GM19463 (cell line): ENCODE results near the gene INPPL1.
"Not testable (repeated sequence)": the region's sequence is repeated elsewhere in the genome, so short reads cannot be mapped to it uniquely, and the experiment has no call there.

Experiments used
- ATAC-seq: cut with Tn5 transposase; IDR thresholded peaks from one replicate; pipeline ENCODE4 v1.9.1; 2021; ENCODE audit warnings: mild to moderate bottlenecking, moderate library complexity; ENCODE audit not compliant: unreplicated experiment

INPPL1 gene, protein sequence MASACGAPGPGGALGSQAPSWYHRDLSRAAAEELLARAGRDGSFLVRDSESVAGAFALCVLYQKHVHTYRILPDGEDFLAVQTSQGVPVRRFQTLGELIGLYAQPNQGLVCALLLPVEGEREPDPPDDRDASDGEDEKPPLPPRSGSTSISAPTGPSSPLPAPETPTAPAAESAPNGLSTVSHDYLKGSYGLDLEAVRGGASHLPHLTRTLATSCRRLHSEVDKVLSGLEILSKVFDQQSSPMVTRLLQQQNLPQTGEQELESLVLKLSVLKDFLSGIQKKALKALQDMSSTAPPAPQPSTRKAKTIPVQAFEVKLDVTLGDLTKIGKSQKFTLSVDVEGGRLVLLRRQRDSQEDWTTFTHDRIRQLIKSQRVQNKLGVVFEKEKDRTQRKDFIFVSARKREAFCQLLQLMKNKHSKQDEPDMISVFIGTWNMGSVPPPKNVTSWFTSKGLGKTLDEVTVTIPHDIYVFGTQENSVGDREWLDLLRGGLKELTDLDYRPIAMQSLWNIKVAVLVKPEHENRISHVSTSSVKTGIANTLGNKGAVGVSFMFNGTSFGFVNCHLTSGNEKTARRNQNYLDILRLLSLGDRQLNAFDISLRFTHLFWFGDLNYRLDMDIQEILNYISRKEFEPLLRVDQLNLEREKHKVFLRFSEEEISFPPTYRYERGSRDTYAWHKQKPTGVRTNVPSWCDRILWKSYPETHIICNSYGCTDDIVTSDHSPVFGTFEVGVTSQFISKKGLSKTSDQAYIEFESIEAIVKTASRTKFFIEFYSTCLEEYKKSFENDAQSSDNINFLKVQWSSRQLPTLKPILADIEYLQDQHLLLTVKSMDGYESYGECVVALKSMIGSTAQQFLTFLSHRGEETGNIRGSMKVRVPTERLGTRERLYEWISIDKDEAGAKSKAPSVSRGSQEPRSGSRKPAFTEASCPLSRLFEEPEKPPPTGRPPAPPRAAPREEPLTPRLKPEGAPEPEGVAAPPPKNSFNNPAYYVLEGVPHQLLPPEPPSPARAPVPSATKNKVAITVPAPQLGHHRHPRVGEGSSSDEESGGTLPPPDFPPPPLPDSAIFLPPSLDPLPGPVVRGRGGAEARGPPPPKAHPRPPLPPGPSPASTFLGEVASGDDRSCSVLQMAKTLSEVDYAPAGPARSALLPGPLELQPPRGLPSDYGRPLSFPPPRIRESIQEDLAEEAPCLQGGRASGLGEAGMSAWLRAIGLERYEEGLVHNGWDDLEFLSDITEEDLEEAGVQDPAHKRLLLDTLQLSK

DNA sequence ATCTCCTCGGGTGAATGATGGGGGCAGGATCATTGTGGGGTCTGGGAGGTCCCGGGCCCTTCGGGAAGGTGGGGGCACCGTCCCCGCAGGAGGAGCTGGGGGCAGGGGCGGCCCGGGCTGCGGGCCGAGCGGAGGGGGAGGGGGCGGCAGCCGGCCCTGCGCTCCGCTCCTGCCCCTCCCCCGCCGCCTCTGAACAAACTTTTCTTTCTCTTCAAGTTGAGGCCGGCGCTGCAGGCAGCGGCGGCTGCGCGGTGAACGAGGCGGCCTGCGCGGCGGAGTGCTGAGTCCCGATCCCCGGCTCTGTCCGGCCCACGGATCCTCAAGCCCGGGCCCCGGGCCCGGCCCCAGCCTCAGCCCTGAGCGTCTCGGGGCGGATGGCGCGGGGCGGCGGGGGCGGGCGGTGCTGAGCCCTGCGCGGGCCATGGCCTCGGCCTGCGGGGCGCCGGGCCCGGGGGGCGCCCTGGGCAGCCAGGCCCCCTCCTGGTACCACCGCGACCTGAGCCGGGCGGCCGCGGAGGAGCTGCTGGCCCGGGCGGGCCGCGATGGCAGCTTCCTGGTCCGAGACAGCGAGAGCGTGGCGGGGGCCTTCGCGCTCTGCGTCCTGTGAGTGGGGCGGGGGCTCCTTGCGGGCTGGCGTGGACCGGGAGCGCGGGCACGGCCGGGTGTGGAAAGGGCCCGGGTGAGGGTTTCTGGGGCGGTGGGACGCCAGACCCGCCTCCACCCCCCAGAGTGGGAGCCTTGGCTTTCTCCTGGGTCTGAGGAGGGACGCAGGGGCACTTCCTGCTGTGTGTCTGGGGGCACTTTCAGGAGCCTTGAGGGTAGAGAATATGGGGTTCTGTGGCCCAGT lies at the start of gene INPPL1:
TSS of gene INPPL1 (plus strand) at position 204 of the 847 bp plus-strand sequence. CDS start at position 422, 218 bp downstream.
- ATAC-seq = no peak

DNA sequence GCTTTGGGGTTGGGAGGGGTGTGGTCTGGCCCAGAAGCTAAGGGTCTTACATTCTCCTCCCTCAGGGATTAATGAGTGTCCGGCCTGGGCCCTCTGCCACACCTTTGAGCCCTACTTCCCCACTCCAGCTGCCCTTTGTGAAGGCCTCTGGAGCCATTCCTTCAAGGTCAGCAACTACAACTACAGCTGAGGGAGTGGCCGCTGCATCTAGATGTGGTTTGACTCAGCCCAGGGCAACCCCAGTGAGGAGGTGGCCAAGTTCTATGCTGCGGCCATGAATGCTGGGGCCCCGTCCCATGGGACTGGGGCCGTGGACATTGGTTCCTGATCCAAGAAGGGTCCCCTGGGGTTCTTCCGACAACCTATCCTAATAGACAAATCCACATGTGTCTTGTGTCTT lies 46.9 kb upstream of the INPPL1 start:
- ATAC-seq = no peak

DNA sequence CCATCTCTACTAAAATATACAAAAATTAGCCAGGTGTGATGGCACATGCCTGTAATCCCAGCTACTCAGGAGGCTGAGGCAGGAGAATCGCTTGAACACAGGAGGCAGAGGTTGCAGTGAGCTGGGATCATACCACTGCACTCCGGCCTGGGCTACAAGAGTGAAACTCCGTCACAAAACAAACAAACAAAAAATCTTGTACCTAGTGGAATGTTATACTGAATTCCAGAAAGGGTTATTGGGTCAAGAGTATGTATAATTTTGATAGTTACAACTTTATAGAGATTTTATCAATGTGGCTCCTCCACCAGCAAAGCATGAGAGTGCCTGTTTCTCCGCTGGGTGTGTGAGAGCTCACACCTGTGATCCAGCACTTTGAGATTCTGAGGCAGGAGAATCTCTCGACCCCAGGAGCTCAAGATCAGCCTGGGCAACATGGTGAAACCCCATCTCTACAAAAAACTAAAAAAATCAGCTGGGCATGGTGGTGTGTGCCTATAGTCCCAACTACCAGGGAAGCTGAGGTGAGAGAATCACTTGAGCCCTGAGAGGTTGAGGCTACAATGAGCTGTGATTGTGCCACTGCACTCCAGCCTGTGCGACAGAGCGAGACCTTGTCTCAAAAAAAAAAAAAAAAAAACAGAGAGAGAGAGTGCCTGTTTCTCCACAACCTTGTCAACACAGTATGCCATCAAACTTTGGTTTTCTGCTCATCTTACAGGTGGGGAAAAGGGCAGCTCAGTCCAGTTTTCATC lies 45.3 kb upstream of the INPPL1 start:
- no peak for ATAC-seq

DNA sequence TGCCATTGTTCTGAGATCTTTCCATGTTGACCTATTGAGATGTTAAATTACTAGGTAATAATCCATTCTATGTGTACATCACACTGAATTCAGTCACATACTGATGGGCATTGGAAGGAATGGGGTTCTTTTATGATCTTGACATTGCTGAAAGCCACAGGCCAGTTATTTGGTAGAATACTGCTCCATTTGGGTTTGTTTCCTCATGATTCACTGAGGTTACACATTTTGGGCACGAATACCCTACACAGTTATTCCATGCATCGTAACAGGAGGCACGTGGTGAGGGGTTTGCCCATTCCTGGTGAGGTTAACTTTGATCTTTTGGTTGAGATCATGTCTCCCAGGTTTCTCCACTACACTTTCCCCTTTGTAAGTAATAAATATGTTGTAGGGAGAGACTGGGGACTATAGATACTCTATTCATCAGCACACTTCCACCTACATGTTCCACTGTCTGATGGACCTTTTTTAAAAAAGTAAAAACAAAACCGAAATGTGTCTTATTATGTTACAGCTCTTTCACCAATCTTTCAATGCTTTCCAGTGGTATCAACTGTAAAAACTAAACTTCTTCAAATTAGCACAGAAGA lies 44.7 kb upstream of the INPPL1 start:
- ATAC-seq = no peak

DNA sequence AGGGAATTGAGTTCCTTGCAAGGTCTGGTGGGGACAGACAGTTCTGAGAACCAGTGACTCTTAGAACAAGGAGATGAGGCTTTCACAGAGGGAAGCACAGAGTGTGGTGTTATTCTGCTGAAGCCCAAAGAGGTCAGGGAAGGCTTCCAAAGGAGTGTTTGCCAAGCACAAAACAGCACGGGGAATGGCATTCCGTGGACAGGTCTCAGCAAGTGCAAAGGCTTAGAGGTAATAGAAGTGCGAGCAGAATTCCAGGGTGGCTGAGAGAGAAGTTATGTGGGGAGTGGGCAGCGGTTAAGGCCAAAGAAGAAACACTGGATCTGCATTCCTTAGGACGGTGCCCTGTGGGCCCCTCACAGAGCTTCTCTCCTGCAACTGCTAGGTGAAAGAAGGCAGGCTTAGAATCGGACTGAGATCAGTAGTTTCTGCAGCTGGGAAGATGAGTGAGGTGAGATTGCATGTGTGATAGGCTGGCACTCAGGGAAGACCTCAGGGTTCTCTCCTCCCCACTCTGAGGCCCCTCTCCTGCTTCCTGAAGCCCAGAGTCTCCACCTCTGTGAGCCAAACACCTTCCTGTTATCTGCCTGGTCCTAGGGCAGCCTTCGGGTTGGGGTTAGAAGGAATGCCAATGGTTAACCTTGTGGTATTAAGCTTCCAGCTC lies 43.5 kb upstream of the INPPL1 start:
- ATAC-seq = not testable (repeated sequence)

DNA sequence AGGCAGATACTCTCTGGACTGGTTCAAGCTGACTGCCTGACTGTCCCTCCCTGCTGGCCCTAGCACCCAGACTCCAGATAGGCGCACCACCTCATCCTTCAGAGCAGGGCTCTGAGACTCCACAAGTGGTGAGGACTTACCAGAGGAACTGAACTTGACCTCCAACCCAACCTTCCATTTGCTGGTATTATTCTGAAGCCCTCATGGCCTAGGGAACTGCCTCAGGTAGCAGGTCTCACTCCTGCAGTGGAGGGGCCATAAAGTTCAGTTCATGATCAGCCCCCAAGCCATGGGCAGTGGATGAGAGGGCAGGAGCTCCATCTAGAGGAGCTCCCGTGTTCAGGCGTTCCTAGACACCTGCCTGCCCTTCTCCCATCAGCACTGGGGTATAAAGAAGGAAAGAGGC lies 43.0 kb upstream of the INPPL1 start:
- ATAC-seq = not testable (repeated sequence)

DNA sequence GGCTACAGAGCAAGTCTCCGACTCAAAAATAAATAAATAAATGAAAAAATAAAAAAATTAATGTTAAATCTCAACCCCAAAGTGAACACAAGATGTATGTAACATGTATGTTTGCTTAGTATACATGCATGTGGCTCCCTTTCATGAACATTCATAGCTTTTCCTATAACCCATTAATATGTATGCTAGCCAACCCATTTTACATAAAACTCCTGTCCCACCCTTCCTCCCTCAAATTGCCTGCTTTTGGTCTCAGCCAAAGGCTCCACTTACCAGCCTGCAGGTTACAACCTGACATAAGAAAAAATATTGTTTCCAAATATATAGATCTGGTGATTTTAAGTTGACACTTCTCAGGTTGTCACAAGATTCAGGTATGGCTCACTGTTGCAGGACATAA lies 36.3 kb upstream of the INPPL1 start:
- no peak for ATAC-seq

DNA sequence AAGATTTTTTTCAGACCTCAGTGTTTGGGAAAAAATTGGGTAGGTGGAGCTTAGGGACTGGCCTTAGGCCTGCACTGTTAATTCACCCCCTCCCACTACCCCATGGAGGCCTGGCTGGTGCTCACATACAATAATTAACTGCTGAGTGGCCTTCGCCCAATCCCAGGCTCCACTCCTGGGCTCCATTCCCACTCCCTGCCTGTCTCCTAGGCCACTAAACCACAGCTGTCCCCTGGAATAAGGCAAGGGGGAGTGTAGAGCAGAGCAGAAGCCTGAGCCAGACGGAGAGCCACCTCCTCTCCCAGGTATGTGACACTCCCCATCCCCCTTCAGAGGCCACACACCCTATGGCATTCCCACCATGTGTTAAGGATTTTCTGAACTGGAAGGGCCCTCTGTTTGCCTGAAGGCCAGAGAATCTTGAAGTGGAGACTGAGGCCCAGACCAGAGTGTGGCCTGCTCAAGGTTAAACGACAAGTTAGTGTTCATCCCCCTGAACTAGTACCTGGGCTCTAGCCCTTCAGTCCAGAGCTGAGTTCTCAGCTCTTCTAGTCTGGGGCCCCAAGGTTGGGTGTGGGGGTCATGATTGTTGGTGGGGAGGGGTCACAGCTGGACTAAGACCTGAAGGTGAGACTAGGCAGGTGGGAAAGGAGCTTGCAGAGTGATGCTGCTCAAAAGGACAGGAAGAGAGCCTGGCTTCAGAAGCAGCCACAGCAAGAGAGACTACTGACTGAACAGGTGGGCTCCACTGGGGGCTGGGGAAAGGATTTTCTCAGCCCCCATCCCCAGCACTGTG lies 34.9 kb upstream of the INPPL1 start:
- ATAC-seq = no peak

DNA sequence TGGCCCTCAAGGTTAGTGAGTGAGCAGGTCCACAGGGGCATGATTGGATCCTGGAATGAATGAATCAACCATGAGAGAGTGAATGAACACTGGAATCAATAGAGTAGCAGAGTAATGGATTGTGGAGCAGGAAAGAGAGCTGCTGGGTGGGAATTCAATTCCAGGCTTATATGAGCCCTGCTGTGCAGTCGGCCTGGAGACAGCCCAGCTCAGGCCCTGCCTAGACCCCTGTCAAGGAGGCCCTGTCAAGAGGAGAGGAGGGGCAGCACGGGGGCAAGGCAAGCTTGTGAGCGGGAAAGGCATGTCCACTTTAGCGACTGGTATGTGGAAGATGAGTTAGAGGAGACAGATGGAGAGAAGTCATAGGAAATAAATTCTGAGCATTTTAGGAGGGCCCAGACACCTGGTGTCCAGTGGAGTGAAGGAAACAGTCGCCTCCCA lies 33.9 kb upstream of the INPPL1 start:
- ATAC-seq = no peak

DNA sequence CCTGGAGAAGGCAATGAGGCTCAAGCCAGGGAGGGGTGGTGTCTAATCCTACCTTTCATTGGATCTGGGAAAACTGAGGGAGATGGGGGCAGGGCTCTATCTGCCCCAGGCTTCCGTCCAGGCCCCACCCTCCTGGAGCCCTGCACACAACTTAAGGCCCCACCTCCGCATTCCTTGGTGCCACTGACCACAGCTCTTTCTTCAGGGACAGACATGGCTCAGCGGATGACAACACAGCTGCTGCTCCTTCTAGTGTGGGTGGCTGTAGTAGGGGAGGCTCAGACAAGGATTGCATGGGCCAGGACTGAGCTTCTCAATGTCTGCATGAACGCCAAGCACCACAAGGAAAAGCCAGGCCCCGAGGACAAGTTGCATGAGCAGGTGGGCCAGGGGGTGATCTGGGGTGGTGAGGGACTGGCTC lies 32.6 kb upstream of the INPPL1 start, which contains the start of gene FOLR1:
TSS of gene FOLR1 (plus strand) at position 180 of the 421 bp plus-strand sequence. CDS start at position 214, 34 bp downstream.
- ATAC-seq = no peak

DNA sequence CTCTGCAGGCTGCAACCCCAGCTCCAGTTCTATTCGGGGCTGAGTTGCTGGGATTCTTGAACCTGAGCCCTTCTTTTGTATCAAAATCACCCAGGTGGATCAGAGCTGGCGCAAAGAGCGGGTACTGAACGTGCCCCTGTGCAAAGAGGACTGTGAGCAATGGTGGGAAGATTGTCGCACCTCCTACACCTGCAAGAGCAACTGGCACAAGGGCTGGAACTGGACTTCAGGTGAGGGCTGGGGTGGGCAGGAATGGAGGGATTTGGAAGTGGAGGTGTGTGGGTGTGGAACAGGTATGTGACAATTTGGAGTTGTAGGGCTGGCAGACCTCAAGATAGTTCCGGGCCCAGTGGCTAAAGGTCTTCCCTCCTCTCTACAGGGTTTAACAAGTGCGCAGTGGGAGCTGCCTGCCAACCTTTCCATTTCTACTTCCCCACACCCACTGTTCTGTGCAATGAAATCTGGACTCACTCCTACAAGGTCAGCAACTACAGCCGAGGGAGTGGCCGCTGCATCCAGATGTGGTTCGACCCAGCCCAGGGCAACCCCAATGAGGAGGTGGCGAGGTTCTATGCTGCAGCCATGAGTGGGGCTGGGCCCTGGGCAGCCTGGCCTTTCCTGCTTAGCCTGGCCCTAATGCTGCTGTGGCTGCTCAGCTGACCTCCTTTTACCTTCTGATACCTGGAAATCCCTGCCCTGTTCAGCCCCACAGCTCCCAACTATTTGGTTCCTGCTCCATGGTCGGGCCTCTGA lies 28.9 kb upstream of the INPPL1 start:
- ATAC-seq = no peak

DNA sequence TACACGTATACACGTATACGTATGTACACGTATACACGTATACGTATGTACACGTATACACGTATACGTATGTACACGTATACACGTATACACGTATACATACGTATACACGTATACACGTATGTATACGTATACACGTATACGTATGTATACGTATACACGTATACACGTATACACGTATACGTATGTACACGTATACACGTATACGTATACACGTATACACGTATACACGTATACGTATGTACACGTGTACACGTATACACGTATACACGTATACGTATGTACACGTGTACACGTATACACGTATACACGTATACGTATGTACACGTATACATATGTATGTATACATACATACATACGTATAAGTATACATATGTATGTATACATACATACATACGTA lies 23.1 kb upstream of the INPPL1 start:
- not testable (repeated sequence) for ATAC-seq

DNA sequence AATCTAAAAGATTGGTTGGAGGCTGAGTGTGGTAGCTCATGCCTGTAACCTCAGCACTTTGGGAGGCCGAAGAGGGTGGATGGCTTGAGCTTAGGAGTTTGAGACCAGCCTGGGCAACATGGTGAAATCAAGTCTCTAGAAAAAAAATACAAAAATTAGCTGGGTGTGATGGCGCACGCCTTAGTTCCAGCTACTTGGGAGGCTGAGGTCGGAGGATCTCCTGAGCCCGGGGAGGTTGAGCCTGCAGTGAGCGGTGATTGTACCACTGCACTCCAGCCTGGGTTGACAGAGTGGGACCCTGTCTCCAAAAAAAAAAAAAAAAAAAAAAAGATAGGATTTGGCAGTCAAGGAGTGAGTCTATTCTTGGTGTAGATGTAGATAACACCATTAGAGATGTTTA lies 22.0 kb upstream of the INPPL1 start:
- ATAC-seq = no peak

DNA sequence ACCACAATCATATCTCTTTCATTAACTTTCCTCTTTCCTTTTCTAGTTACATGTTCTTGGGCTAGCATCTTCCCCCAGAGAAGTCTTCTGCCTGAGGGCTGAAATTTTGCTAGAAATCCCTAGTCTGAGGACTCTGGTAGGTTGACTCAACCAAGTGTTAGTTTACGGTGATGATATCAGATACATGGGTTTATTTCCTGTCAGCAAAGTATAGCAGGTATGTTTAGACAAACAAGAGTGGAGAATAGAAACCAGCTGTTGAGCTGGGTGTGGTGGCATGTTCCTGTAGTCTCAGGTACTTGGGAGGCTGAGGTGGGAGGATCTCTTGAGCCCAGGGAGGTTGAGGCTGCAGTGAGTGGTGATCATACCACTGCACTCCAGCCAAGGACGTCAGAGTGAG lies 21.4 kb upstream of the INPPL1 start:
- no peak for ATAC-seq

DNA sequence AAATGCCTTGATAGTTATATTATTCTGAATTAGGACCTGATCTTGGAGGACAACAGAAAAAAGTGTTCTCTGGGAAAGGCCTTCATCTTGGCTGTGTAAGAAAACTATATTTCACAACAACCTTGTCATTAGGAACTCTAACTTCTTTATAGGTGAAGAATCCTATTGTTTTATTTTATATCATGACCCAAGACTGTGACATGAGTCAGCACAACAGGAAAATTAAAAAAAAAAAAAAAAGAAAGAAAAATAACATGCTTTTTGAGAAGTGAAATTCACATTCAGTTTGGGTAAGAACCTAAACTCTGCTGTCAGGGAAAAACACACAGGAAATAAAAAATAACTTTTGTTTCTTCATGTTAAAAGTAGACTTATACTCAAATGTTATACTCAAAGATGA lies 19.7 kb upstream of the INPPL1 start:
- ATAC-seq = no peak

DNA sequence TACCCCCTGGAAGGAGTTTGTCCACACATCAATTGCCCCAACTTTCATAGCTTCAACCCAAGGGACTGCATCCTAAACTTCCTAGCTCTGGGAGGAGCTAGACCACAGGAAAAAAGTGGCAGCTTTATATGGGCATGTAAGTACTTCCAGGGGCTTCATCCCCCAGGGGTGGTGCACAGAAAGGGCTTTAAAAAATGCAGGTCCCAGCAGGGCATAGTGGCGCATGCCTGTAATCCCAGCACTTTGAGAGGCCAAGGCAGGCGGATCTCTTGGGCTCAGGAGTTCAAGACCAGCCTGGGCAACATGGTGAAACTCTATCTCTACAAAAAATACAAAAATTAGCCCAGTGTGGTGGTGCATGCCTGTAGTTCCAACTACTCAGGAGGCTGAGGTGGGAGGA lies 17.8 kb upstream of the INPPL1 start:
- ATAC-seq = not testable (repeated sequence)

DNA sequence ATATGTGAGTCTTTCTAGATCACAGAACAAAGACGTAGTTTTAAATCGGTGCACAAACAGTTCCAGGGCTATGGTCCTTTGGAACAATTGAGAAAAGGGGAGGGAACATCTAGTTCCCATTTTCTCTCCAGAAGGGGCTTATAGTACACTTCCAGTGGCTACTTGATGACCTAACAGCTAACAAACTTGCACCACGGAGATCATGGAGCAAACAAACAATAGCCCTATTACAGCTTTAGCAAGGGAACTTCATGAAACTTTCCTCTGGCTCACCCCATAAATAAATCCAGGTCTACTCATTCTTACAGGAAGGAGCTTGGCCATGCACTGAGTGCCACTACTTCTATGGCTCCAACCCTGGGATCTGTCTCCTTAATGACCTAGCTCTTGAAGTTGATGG lies 16.3 kb upstream of the INPPL1 start:
- ATAC-seq = no peak
